GM18505 (cell line): ENCODE data around the gene BNC2.

Experiments used
- ATAC-seq: cut with Tn5 transposase; IDR thresholded peaks from one replicate; pipeline ENCODE4 v1.9.1; 2021; ENCODE audit not compliant: unreplicated experiment
- POLR2A ChIP-seq: IDR thresholded peaks from 4 replicates; pipeline ENCODE4 v1.6.1; 2011; ENCODE audit warnings: borderline replicate concordance; ENCODE audit not compliant: insufficient read depth, insufficient read length; ENCODE audit errors: extremely low read depth

BNC2 gene

GRCh38 chr9:16371306-16371705 lies 499.2 kb downstream of the BNC2 start:
- TF ChIP-seq POLR2A, result no peak

GRCh38 chr9:16370647-16371046 lies 499.8 kb downstream of the BNC2 start:
- no peak for TF ChIP-seq POLR2A
- no peak for ATAC-seq

More at GRCh38 chr9:16371306-16371705, 499.2 kb downstream of the BNC2 start:
- no peak for ATAC-seq

GRCh38 chr9:16369427-16369826 lies 501.0 kb downstream of the BNC2 start:
- TF ChIP-seq POLR2A, result no peak
- no peak for ATAC-seq

GRCh38 chr9:16368237-16369087 lies 502.0 kb downstream of the BNC2 start:
- no peak for ATAC-seq

GRCh38 chr9:16367605-16368231 lies 502.8 kb downstream of the BNC2 start:
- TF ChIP-seq POLR2A, result no peak
- no peak for ATAC-seq

More at GRCh38 chr9:16368237-16369087, 502.0 kb downstream of the BNC2 start:
- TF ChIP-seq POLR2A, result no peak

- no peak for TF ChIP-seq POLR2A
- no peak for ATAC-seq
Measured at GRCh38 chr9:16364347-16364746, 506.1 kb downstream of the BNC2 start.

- no peak for TF ChIP-seq POLR2A
- no peak for ATAC-seq
Measured at GRCh38 chr9:16363916-16364315, 506.6 kb downstream of the BNC2 start.

- no peak for TF ChIP-seq POLR2A
- no peak for ATAC-seq
Measured at GRCh38 chr9:16363073-16363781, 507.2 kb downstream of the BNC2 start.

GRCh38 chr9:16361939-16362338 lies 508.5 kb downstream of the BNC2 start:
- no peak for TF ChIP-seq POLR2A
- no peak for ATAC-seq

- ATAC-seq, result no peak
- TF ChIP-seq POLR2A, result no peak
Measured at GRCh38 chr9:16361118-16361517, 509.4 kb downstream of the BNC2 start.

GRCh38 chr9:16360247-16360646 lies 510.2 kb downstream of the BNC2 start:
- no peak for ATAC-seq
- no peak for TF ChIP-seq POLR2A
